Fibroblast of skin of right biceps (primary cell): ENCODE data around the gene MCHR2.

Experiments used
- DNase-seq: peaks from one replicate; pipeline ENCODE4 v3.0.0-alpha.2; 2013

The MCHR2 gene

GRCh38 chr6:99901596-99902384 lies 92.2 kb downstream of the MCHR2 start:
- DNase-seq = no peak

- DNase-seq = no peak
Observed at GRCh38 chr6:99894815-99895214, 99.2 kb downstream of the MCHR2 start.

DNA sequence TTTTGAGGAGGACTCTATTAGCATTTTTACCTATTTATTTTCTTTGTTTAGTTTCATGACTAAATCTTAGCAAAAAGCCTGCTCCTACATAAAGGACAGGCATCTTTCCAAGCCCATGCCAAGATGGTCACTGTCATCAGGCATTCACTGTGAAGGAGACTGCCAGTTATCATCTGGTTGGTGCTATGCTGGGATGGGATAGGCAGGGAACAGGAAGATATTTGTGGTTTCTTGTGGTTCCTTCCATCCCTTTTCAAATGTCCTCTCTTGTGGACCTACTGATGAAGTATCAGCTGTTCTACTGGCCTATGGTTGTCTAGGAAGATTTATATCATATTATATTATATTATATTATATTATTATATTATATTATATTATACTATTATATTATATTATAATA lies 107.0 kb downstream of the MCHR2 start:
- no peak for DNase-seq

DNA sequence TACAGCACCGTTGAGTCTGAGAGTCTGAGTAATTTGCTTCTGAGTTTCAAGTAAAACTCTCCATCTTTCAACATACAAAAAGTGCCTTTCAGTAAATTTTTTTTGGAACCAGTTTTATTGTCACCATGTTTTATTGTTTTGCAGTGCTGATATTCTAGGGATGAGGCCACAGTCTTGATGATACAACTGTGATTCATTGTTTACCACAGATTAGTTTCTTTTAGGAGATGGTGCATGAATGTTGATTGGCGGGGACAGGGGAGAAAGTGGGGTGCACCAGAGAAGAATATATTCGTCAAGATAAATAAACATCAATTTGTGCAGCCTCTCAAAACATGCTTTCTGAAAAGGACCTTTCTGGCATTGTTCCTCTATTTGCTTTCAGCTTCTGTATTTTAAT lies 109.0 kb downstream of the MCHR2 start:
- no peak for DNase-seq

- no peak for DNase-seq
Observed at GRCh38 chr6:99882128-99882702, 111.8 kb downstream of the MCHR2 start.

GRCh38 chr6:99879431-99879830 lies 114.6 kb downstream of the MCHR2 start:
- no peak for DNase-seq

GRCh38 chr6:99875068-99875467 lies 119.0 kb downstream of the MCHR2 start:
- no peak for DNase-seq

DNA sequence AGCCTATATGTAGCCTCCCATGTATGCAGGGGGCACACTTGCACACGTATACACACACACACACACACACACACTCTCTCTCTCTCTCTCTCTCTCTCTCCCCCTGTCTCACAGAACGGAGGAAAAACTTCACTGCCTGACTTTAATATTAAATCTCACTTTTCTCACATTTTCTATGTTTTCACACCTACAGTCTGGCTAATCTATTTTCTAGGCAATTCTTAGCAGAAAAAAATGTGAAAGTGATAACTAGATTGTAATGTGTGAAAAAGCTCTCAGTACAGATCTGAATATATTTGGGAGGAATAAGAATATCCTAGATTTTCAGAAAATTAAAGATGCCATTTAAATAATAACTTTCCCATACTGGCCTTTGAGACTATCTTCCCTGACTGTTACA lies 120.9 kb downstream of the MCHR2 start:
- no peak for DNase-seq

- peak; percentile 58 for DNase-seq
Observed at GRCh38 chr6:99871641-99872040, 122.4 kb downstream of the MCHR2 start.
